Measurements from ENCODE around the gene RAPGEF6. TPM values are rescaled to one million over a fixed set of nuclear protein-coding genes. Genes with fewer than 3 reads are reported as not detected.

RAPGEF6 gene
- total and polyA plus RNA-seq, 9 of the 15 experiments (the other 6 are each of a cell fraction or from before 2014, with no cell fraction given), result 2.7 to 23.4 (median 12.7) TPM

GRCh38 chr5:131630963-131631350, 4.1 kb downstream of the RAPGEF6 start:
- Histone ChIP-seq H3K27me3 (ENCODE audit: control insufficient read depth in 2 of 2, insufficient read depth in 2 of 2, low read length in 2 of 2) (no peaks in the 10 kb centered on the region), H3K36me3 (ENCODE audit: control insufficient read depth, insufficient read depth, low read length) (peaks cover 15% of the 10 kb centered on the region), H4K20me1 (replicated peaks; ENCODE audit: control insufficient read depth, insufficient read depth, low read length) (peaks cover 20% of the 10 kb centered on the region), H3K79me2 (ENCODE audit: control insufficient read depth, insufficient read depth, low read length) (peaks cover 91% of the 10 kb centered on the region), H3K4me3 (no peak overlapping the region), H3K9ac (ENCODE audit: insufficient read depth in 1 of 2, low read depth in 2 of 2, low read length in 2 of 2) (peak overlapping the region in 1 of 2 experiments; percentile 7; a peak in 2 of 4 replicates), H2AFZ (ENCODE audit: low read depth, low read length) (no peak overlapping the region), H3K27ac (ENCODE audit: extremely low read depth, low read depth, low read length) (0 out of 3 replicates have a peak overlapping the region, but pooled peaks have one; percentile 2), H3K9me1 (ENCODE audit: control insufficient read depth, insufficient read depth, low read length) (peaks cover 4% of the 10 kb centered on the region), H3K4me2 (ENCODE audit: insufficient read depth, low read length) (peak overlapping the region; percentile 40; the same call in 1 of the 2 replicates), H3K4me1 (replicated peaks in 1 of 2; ENCODE audit: control insufficient read depth in 2 of 2, insufficient read depth in 2 of 2, low read length in 2 of 2) (peaks cover 22 to 35% of the 10 kb centered on the region in 2 experiments; a peak in 4 of 5 replicates), H3K9me3 (replicated peaks; ENCODE audit: control insufficient read depth, insufficient read depth, low read depth, low read length) (no peaks in the 10 kb centered on the region)
- ATAC-seq (no peak), FAIRE-seq (no peak), DNase-seq (ENCODE audit: extremely low read depth in 1 of 4, low spot score in 3 of 4) (no peak)
- intact Hi-C loops (cut with micrococcal nuclease) (no loop called here), in situ Hi-C loops (cut with MboI) (no loop called here)
- 25% methylated on average over 4 of the region's 4 CpGs for WGBS (ENCODE audit: insufficient coverage, low coverage, missing lambda C conversion rate)
- ChIA-PET POLR2A (interaction anchor here (1.2 kb wide), 1 partner anchor 26 kb away, joined by 5 read pairs; no protein-coding TSS in a partner anchor), CTCF (ENCODE audit: low intra/inter-chr PET ratio) (no interaction called here)
- TF ChIP-seq ZNF239 (CRISPR knock-in tag; IDR thresholded peaks at IDR 0.05) (no peak), ZNF175 (CRISPR knock-in tag; IDR thresholded peaks at IDR 0.05; ENCODE audit: low read depth) (no peak), NR3C1 (CRISPR knock-in tag; IDR thresholded peaks at IDR 0.05) (no peak), EHMT2 (IDR thresholded peaks at IDR 0.05) (no peak), BCL6 (CRISPR knock-in tag; IDR thresholded peaks at IDR 0.05) (no peak), MCM2 (IDR thresholded peaks at IDR 0.05; ENCODE audit: low read depth) (no peak), KLF10 (CRISPR knock-in tag; IDR thresholded peaks at IDR 0.05) (no peak), ETV1 (tag; conservative IDR thresholded peaks at IDR 0.05; ENCODE audit: low read depth) (no peak), ATF1 (CRISPR knock-in tag; IDR thresholded peaks at IDR 0.05) (no peak), ATF1 (tag; IDR thresholded peaks at IDR 0.05) (no peak), HMGN3 (IDR thresholded peaks at IDR 0.05; ENCODE audit: borderline replicate concordance, extremely low read depth, insufficient read length, low read depth, low read length) (no peak), KAT7 (CRISPR knock-in tag; IDR thresholded peaks at IDR 0.05; ENCODE audit: borderline replicate concordance) (no peak), POLR3G (IDR thresholded peaks at IDR 0.05; ENCODE audit: extremely low read depth, insufficient read length, insufficient replicate concordance) (no peak)
- TF ChIP-seq, protein P1, sequence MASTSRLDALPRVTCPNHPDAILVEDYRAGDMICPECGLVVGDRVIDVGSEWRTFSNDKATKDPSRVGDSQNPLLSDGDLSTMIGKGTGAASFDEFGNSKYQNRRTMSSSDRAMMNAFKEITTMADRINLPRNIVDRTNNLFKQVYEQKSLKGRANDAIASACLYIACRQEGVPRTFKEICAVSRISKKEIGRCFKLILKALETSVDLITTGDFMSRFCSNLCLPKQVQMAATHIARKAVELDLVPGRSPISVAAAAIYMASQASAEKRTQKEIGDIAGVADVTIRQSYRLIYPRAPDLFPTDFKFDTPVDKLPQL (IDR thresholded peaks at IDR 0.05; ENCODE audit: extremely low read depth, insufficient read length), result no peak
- TF ChIP-seq, protein P2, sequence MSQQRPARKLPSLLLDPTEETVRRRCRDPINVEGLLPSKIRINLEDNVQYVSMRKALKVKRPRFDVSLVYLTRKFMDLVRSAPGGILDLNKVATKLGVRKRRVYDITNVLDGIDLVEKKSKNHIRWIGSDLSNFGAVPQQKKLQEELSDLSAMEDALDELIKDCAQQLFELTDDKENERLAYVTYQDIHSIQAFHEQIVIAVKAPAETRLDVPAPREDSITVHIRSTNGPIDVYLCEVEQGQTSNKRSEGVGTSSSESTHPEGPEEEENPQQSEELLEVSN (IDR thresholded peaks at IDR 0.05; ENCODE audit: borderline replicate concordance in 1 of 2, extremely low read depth in 1 of 2, insufficient read depth in 1 of 2, insufficient read length in 1 of 2, low read depth in 1 of 2, low read length in 1 of 2, poor library complexity in 1 of 2, severe bottlenecking in 1 of 2), result no peak
- BruUV-seq (replicated peaks), result no TSS peak

All from K562 (cell line).